Activated CD4-positive, alpha-beta T cell treated with anti-CD3 and anti-CD28 coated beads for 36 hours (primary cell): ENCODE results near the gene AKNA. TPM values are rescaled to one million over a fixed set of nuclear protein-coding genes. Genes with fewer than 3 reads are reported as not detected.
A peak's percentile ranks its signal among the peaks of the same experiment; 100 is the strongest.

ENCODE experiments used
- ATAC-seq: fragments of 200-7000 bp; cut with Tn5 transposase; one replicate; pipeline ENCODE4 v1.10.0; 2021; ENCODE audit warnings: mild to moderate bottlenecking, moderate library complexity
- CTCF ChIA-PET: fragments of 350-600 bp; sonication (Branson Sonifier 250); formaldehyde crosslinking; loops from one replicate; lab custom pipeline; 2021; ENCODE audit warnings: antibody characterized with exemption; lab: Charles Lee
- POLR2A ChIA-PET: fragments of 350-600 bp; sonication (Branson Sonifier 250); formaldehyde crosslinking; loops from one replicate; lab custom pipeline; 2021; ENCODE audit warnings: antibody characterized with exemption, inconsistent platforms; lab: Charles Lee
- DNase-seq: peaks from one replicate; pipeline ENCODE4 v3.0.0-alpha.2; 2020
- H3K27ac Mint-ChIP-seq: one replicate; pipeline ENCODE4 v1.8.0; 2021; ENCODE audit warnings: mixed read lengths
- H3K27me3 Mint-ChIP-seq: one replicate; pipeline ENCODE4 v1.8.0; 2021; ENCODE audit warnings: mixed read lengths
- H3K36me3 Mint-ChIP-seq: one replicate; pipeline ENCODE4 v1.8.0; 2021; ENCODE audit warnings: low read depth, mixed read lengths
- H3K4me1 Mint-ChIP-seq: one replicate; pipeline ENCODE4 v1.8.0; 2021; ENCODE audit warnings: mixed read lengths
- H3K4me3 Mint-ChIP-seq: one replicate; pipeline ENCODE4 v1.8.0; 2021; ENCODE audit warnings: mild to moderate bottlenecking, moderate library complexity, mixed read lengths
- H3K9me3 Mint-ChIP-seq: one replicate; pipeline ENCODE4 v1.8.0; 2021; ENCODE audit warnings: low read depth, mixed read lengths
- intact Hi-C, 2 experiments: fragments of 100-400 bp; cut with DNase I in 1 of 2; cut with micrococcal nuclease in 1 of 2; formaldehyde crosslinking; loops; one replicate each; pipeline versions ENCODE4 v1.14.2 to v1.15.1; 2022 to 2024; cut with DNase I, micrococcal nuclease
- total RNA-seq, 2 experiments: library from RNA; stranded (reverse); gene quantifications; one replicate each; pipeline ENCODE4 v1.2.3, GENCODE V29; 2021

AKNA gene
- total RNA-seq, 2 experiments from 2014 or later, result 135 to 141 TPM

- intact Hi-C loops, result no loop called here
- Mint-ChIP-seq H3K36me3 (peaks cover 87% of the 10 kb centered on the region), H3K9me3 (no peaks in the 10 kb centered on the region), H3K4me3 (no peak overlapping the region), H3K27me3 (no peaks in the 10 kb centered on the region), H3K4me1 (peaks cover 90% of the 10 kb centered on the region), H3K27ac (peak overlapping the region; percentile 81)
- POLR2A ChIA-PET, result no interaction called here
- CTCF ChIA-PET, result interaction anchor here (0.8 to 3.5 kb wide), 3 partner anchors 11 to 1842 kb away, joined by 3 to 13 read pairs (median 4); no protein-coding TSS in a partner anchor
- ATAC-seq, result no peak
- DNase-seq, result no peak
These were observed 9.8 kb downstream of the AKNA start for GRCh38 chr9:114378016-114378415.

- H3K36me3 Mint-ChIP-seq, result peaks cover 81% of the 10 kb centered on the region
- ChIA-PET CTCF (interaction anchor here (0.8 kb wide), 1 partner anchor 1843 kb away, joined by 3 read pairs; no protein-coding TSS in a partner anchor), POLR2A (interaction anchor here (1.3 kb wide), 1 partner anchor 9 kb away, joined by 5 read pairs; no protein-coding TSS in a partner anchor)
- H3K27ac Mint-ChIP-seq, result peak overlapping the region; percentile 66
- no peaks in the 10 kb centered on the region for H3K9me3 Mint-ChIP-seq
- H3K4me1 Mint-ChIP-seq, result peaks cover 90% of the 10 kb centered on the region
- DNase-seq (no peak), ATAC-seq (no peak)
- H3K4me3 Mint-ChIP-seq, result no peak overlapping the region
- H3K27me3 Mint-ChIP-seq, result no peaks in the 10 kb centered on the region
- intact Hi-C loops, result no loop called here
These were observed 11.0 kb downstream of the AKNA start for GRCh38 chr9:114376586-114377445.

- peak; percentile 43 for DNase-seq
These were observed 12.2 kb downstream of the AKNA start for GRCh38 chr9:114375386-114376175.

GRCh38 chr9:114374936-114375335, 12.8 kb downstream of the AKNA start:
- peaks cover 79% of the 10 kb centered on the region for H3K36me3 Mint-ChIP-seq
- no peaks in the 10 kb centered on the region for H3K9me3 Mint-ChIP-seq
- ChIA-PET CTCF (interaction anchor here (2.2 kb wide), 1 partner anchor 10 kb away, joined by 12 read pairs; no protein-coding TSS in a partner anchor), POLR2A (no interaction called here)
- no peak for DNase-seq
- peaks cover 90% of the 10 kb centered on the region for H3K4me1 Mint-ChIP-seq
- H3K27ac Mint-ChIP-seq, result peak overlapping the region; percentile 89
- intact Hi-C loops, result loop anchor here in 1 of 2 experiments (1.0 kb wide), 1 partner anchor 9 kb away; no protein-coding TSS in a partner anchor
- H3K27me3 Mint-ChIP-seq, result no peaks in the 10 kb centered on the region
- H3K4me3 Mint-ChIP-seq, result peak overlapping the region; percentile 2
- ATAC-seq, result no peak

More at GRCh38 chr9:114375386-114376175, 12.2 kb downstream of the AKNA start:
- Mint-ChIP-seq H3K27me3 (no peaks in the 10 kb centered on the region), H3K36me3 (peaks cover 82% of the 10 kb centered on the region), H3K4me1 (peaks cover 93% of the 10 kb centered on the region), H3K9me3 (no peaks in the 10 kb centered on the region), H3K27ac (peak overlapping the region; percentile 89), H3K4me3 (no peak overlapping the region)
- ChIA-PET POLR2A (no interaction called here), CTCF (interaction anchor here (2.2 kb wide), 1 partner anchor 9 kb away, joined by 12 read pairs; no protein-coding TSS in a partner anchor)
- intact Hi-C loops, result no loop called here
- ATAC-seq, result no peak

DNA sequence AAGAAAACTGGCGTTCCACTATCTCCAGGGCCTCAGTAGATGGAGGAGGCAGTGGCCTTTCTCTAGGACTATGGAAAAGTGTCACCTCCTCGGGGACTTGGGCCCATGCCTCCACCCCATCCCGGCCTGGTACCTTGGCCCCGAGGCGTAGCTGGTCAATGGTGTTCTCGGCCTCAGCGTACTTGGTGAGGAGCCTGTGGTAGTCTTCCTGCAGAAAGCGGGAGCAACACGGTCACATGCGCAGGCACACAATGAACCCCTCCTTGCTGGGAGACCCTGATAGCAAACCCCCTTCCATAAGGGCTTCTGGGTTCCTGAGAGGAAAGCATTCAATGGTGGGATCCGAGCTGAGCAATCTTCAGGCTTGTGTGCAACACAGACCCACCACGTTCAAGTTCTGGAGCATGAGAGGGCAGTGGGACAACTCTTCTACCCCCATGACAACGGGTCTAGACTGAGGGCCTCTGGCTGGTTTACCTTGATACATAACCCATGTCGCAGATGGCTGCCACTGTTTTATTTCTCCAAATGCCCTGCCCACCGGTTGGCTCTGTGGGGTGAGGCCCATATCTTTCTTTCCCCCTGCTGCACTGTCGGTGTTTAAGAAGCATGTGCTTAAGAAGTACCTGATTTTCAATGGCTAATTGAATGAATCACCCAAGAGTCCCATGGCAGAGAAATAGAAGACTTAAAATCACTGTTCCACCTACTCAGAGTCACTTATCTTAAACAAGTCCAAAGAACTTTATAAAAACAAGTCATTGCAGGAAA, 13.6 kb downstream of the AKNA start:
- Mint-ChIP-seq H3K27me3 (no peaks in the 10 kb centered on the region), H3K4me1 (peaks cover 89% of the 10 kb centered on the region), H3K4me3 (peak overlapping the region; percentile 20), H3K36me3 (peaks cover 80% of the 10 kb centered on the region), H3K27ac (peak overlapping the region; percentile 89), H3K9me3 (peaks cover 2% of the 10 kb centered on the region)
- intact Hi-C loops, result loop anchor here (1.0 kb wide), 3 partner anchors 8 to 24 kb away; no protein-coding TSS in a partner anchor
- ChIA-PET CTCF (interaction anchor here (0.9 to 2.2 kb wide), 2 partner anchors 10 to 279 kb away, joined by 4 to 12 read pairs; no protein-coding TSS in a partner anchor), POLR2A (interaction anchor here (0.7 to 2.7 kb wide), 2 partner anchors 12 to 25 kb away, joined by 3 to 22 read pairs; no protein-coding TSS in a partner anchor)
- ATAC-seq, result peak; percentile 9
- DNase-seq, result peak; percentile 51

GRCh38 chr9:114372921-114373448, 14.8 kb downstream of the AKNA start:
- ChIA-PET POLR2A (interaction anchor here (2.7 kb wide), 1 partner anchor 13 kb away, joined by 22 read pairs; no protein-coding TSS in a partner anchor), CTCF (interaction anchor here (0.6 to 2.2 kb wide), 4 partner anchors 12 to 204 kb away, joined by 3 to 12 read pairs (median 4); no protein-coding TSS in a partner anchor)
- peak; percentile 85 for ATAC-seq

GRCh38 chr9:114371973-114372917, 15.5 kb downstream of the AKNA start:
- intact Hi-C loops, result loop anchor here in 1 of 2 experiments (1.0 kb wide), 1 partner anchor 23 kb away; no protein-coding TSS in a partner anchor
- H3K9me3 Mint-ChIP-seq, result peaks cover 2% of the 10 kb centered on the region
- CTCF ChIA-PET, result interaction anchor here (0.6 to 1.7 kb wide), 4 partner anchors 13 to 205 kb away, joined by 3 to 6 read pairs (median 4); no protein-coding TSS in a partner anchor

More at GRCh38 chr9:114372921-114373448, 14.8 kb downstream of the AKNA start:
- peaks cover 2% of the 10 kb centered on the region for H3K9me3 Mint-ChIP-seq
- H3K4me1 Mint-ChIP-seq, result peaks cover 84% of the 10 kb centered on the region
- peak; percentile 91 for DNase-seq
- intact Hi-C loops, result loop anchor here (1.0 kb wide), 3 partner anchors 12 to 25 kb away; no protein-coding TSS in a partner anchor
- peak overlapping the region; percentile 64 for H3K4me3 Mint-ChIP-seq
- H3K27ac Mint-ChIP-seq, result peak overlapping the region; percentile 89
- H3K36me3 Mint-ChIP-seq, result peaks cover 77% of the 10 kb centered on the region
- H3K27me3 Mint-ChIP-seq, result no peaks in the 10 kb centered on the region

DNA sequence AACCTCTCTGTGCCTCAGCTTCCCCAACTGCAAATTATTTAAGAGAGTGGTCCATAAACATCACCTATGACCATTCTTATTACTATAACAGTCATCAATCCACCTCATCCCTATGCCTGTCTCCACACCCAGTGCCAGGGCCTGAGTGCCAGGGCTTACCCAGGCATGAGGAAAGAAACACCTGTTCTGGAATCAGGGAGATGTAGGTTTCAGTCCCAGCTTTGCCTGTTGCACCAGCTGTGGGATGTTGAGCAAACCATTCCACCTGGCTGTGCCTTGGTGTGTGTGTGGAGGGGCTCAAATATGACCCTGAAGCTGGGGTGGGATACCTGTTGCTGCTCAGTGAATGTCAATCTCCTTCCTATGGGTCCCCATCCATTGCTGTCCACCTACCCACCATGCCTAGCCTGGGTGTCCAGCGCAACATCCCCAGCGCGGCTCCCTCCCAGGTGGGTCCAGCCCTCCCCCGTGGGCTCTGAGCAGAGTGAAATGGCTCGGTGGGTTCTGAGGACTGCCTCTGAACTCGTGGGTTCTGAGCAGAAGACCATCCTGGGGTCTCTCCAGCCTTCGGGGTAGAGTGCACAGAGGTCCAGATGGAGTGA, 16.3 kb downstream of the AKNA start:
- no peak for DNase-seq
- H3K4me1 Mint-ChIP-seq, result peaks cover 85% of the 10 kb centered on the region
- ChIA-PET CTCF (interaction anchor here (1.3 to 1.7 kb wide), 2 partner anchors 13 to 26 kb away, joined by 4 to 6 read pairs; no protein-coding TSS in a partner anchor), POLR2A (interaction anchor here (2.7 kb wide), 1 partner anchor 14 kb away, joined by 22 read pairs; no protein-coding TSS in a partner anchor)
- peak overlapping the region; percentile 64 for H3K4me3 Mint-ChIP-seq
- peaks cover 78% of the 10 kb centered on the region for H3K36me3 Mint-ChIP-seq
- H3K9me3 Mint-ChIP-seq, result peaks cover 2% of the 10 kb centered on the region
- H3K27ac Mint-ChIP-seq, result peak overlapping the region; percentile 89
- H3K27me3 Mint-ChIP-seq, result no peaks in the 10 kb centered on the region
- intact Hi-C loops, result no loop called here
- ATAC-seq, result no peak

More at GRCh38 chr9:114371973-114372917, 15.5 kb downstream of the AKNA start:
- DNase-seq (peak; percentile 62), ATAC-seq (peak; percentile 57)
- H3K27ac Mint-ChIP-seq, result peak overlapping the region; percentile 89
- H3K27me3 Mint-ChIP-seq, result no peaks in the 10 kb centered on the region
- peaks cover 84% of the 10 kb centered on the region for H3K4me1 Mint-ChIP-seq
- H3K4me3 Mint-ChIP-seq, result peak overlapping the region; percentile 64
- POLR2A ChIA-PET, result interaction anchor here (2.7 kb wide), 1 partner anchor 14 kb away, joined by 22 read pairs; no protein-coding TSS in a partner anchor
- peaks cover 78% of the 10 kb centered on the region for H3K36me3 Mint-ChIP-seq

- CTCF ChIA-PET, result interaction anchor here (1.3 kb wide), 1 partner anchor 26 kb away, joined by 4 read pairs; no protein-coding TSS in a partner anchor
- Mint-ChIP-seq H3K9me3 (peaks cover 2% of the 10 kb centered on the region), H3K36me3 (peaks cover 79% of the 10 kb centered on the region), H3K4me1 (peaks cover 88% of the 10 kb centered on the region), H3K27ac (peak overlapping the region; percentile 89), H3K4me3 (no peak overlapping the region), H3K27me3 (no peaks in the 10 kb centered on the region)
- intact Hi-C loops, result no loop called here
- no peak for DNase-seq
- POLR2A ChIA-PET, result no interaction called here
- no peak for ATAC-seq
These were observed 16.8 kb downstream of the AKNA start for GRCh38 chr9:114370968-114371320.
